GM18868 (cell line): ENCODE measurements around the gene ICAM2.

Experiments used
- ATAC-seq: cut with Tn5 transposase; IDR thresholded peaks from one replicate; pipeline ENCODE4 v1.9.1; 2021; ENCODE audit warnings: mild to moderate bottlenecking, moderate library complexity; ENCODE audit not compliant: unreplicated experiment

The ICAM2 gene

GRCh38 chr17:64020056-64020766 is at the start of gene ICAM2:
Gene ICAM2 (minus strand): TSS chr17:64020633. CDS start chr17:64006691, 13,942 bp downstream.
- ATAC-seq, result peak; percentile 62

- no peak for ATAC-seq
These were observed 49.8 kb upstream of the ICAM2 start for GRCh38 chr17:64070213-64070612.

DNA sequence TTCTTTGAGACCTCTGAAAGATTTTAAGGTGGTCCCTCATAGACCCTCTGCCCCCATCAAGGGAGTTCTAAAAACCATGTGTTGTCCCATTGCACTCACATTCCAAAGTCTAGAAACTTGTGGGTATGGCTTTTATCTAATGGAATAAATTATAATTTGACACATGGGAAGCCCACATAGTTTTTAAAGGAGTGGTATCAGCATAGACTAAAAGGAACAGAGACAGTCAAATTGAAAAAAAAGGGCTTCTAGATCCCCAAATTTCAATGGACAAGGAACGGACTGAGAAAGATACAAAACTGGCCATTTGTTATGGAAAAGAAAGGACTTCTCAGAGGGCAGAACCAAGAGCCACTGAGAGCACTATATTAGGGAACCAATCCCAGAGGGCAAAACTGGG is 48.7 kb upstream of the ICAM2 start:
- ATAC-seq, result no peak

- no peak for ATAC-seq
These were observed 47.2 kb upstream of the ICAM2 start for GRCh38 chr17:64067657-64068056.

GRCh38 chr17:64066716-64067115 is 46.3 kb upstream of the ICAM2 start:
- no peak for ATAC-seq

DNA sequence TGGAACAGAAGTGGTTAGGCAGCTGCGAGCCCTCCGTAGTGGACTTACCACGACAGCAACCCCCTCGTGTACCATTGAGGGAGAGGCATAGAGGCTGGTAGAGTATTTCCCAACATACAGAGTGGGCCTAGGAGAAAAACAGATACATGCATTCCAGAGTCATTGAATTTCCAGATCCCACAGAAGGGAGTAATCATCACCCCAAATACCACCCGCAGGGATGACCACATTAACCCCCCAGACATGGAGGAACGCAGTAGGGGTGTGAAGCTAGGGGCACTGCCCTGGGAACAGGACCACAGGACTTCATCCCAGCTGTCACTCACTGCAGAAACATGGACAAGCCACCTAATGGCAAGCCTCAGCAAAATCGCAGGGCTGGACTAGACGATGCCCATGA is 44.7 kb upstream of the ICAM2 start:
- ATAC-seq, result no peak

DNA sequence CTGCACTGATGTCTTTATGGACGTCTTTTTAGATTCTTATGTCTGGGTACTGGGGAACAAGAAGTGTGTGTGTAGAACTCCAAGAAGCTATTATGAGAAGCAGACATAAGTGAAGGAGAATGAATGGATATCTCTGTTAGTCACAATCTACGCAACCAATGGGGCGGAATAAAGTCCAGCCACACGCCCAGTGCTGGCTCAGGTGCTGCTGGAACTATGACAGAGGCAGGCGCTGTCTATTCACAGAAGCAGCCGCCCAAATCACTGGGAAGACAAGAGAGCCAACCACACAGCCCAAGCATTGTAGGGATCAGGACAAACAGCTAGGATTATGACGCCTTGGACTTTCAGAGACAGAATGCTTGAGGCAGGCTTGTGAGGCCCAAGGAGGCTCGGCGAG is 43.9 kb upstream of the ICAM2 start:
- ATAC-seq, result no peak

GRCh38 chr17:64063766-64064224 is 43.4 kb upstream of the ICAM2 start:
- ATAC-seq, result no peak

DNA sequence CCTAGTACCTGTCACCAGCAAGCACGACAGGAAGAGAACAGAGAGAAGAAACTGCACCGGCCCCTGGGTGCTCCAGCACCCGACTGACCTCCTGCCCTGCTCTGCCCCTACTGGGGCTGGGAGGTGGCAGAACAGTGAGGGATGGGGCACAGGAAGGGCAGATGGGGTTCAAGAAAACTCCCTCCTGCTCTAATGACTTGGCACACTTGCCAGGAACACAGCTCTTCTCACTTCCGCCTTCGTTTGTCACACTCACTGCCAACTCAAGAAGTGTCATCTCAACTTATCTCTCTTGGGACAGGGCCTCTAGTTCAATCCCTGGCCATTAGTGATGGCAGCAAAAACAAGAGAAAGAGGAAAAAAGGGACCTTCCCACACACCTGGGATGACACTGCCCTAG is 42.7 kb upstream of the ICAM2 start:
- no peak for ATAC-seq

DNA sequence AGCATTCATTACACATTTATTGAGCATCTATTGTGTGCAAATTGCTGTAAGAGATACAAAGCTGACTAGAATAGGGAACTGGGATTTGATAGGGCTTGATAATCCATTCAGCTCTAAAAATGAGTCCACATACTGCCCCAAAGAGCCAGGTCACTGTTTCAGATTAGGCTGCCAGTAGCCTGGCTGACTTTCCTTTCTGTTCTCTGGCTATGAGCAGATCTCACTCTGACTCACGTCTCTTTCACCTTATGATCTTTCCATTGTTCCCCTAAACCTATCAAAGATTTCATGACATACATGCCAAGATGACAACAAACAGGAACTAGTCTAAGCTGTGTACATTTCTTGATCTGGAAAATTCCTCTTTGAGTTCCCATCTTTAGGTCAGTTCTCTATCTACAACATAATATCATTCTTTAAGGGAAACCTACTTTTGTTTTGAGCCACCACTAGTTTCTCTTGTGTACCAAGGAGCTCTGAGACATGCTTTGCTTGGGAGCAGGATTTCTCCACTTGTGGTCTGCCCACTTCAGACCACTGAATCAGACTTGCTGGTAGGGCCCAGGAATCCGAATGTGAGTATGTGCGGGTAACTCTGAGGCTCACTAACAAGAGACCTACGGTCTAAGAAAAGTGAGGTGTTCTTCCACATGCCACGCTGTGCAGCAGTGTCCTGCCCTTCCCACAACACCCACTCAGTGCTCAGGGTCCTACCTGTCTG is 40.9 kb upstream of the ICAM2 start:
- ATAC-seq, result peak; percentile 48

GRCh38 chr17:64060331-64060730 is 39.9 kb upstream of the ICAM2 start:
- ATAC-seq, result no peak

- ATAC-seq, result no peak
These were observed 39.3 kb upstream of the ICAM2 start for GRCh38 chr17:64059756-64060155.

GRCh38 chr17:64058621-64059020 is 38.2 kb upstream of the ICAM2 start:
- no peak for ATAC-seq

GRCh38 chr17:64057701-64058263 is 37.3 kb upstream of the ICAM2 start:
- ATAC-seq, result no peak

GRCh38 chr17:64056269-64057005 is 36.0 kb upstream of the ICAM2 start:
- ATAC-seq, result peak; percentile 81

GRCh38 chr17:64055183-64056142 is 35.0 kb upstream of the ICAM2 start:
- ATAC-seq, result no peak

DNA sequence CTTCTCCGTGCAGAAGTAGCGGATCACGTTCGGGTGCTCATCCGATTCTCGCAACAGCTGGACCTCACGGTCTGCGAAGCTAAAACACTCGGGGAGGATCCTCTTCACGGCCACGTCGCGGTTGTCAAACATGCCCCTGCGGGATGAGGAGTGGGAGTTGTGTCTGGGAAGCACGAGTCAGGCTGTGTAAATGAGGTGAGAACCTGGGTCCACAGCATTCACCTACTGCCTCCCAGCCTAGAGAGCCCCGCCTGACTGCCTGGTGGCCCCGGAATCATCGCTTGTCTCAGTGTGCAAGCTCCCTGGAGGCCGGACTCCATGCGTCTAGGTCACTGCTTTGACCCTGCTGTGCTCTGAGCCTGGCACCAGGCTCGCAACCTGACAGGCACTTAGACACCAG is 33.9 kb upstream of the ICAM2 start:
- no peak for ATAC-seq

- no peak for ATAC-seq
These were observed 32.7 kb upstream of the ICAM2 start for GRCh38 chr17:64053101-64053500.

DNA sequence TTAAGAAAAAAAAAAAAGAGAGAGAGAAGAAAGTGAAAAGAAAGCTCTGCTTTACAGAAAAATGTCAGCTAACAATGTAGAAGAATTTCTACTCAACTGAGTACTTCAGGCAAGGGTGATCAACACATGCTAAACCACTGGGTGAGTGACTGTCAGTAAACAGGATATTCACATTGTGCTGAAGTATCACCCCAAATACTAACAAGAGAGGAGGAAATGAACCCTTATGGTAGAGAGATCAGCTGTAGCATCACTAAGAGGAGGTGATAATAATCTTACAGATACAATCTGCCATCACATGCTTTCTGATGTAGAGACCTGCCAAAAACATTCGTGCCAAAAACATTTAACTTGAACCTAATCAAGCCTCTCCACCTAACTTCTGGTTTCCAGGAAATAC is 30.7 kb upstream of the ICAM2 start:
- ATAC-seq, result no peak

DNA sequence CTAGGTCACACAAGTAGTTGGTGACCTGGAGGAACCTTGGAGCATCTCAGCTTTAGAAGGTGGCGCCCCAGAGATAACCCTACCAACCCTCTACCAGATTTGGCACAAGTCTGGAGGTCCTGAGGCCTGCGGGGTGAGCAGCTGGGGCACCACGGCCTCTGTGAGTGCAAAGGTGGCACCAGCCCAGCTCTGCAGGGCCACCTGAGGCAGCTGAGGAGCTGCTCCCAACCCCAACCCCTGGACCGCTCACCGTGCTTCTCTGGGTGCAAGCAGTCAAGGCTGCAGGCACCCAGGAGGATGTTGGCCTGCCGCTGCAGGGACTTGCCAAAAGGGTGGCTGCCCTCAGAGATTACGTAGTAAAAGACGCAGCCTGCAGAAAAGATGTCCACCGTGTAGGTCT is 28.4 kb upstream of the ICAM2 start:
- no peak for ATAC-seq
